Astrocyte (in vitro differentiated cells and primary cell): ENCODE data around the gene AZI2. TPM values are rescaled to one million over a fixed set of nuclear protein-coding genes. Genes with fewer than 3 reads are reported as not detected.

Experiments used
- DNase-seq: peaks from one replicate; pipeline ENCODE4 v3.0.0-alpha.2; 2010; ENCODE audit warnings: low read depth
- FAIRE-seq: peaks from 2 replicates; lab custom pipeline; 2011; peaks lifted over from hg19 to GRCh38; lab: Jason Lieb, UNC
- H2AFZ ChIP-seq: 2 replicates; pipeline ENCODE4 v1.6.0; 2012; ENCODE audit warnings: low read depth, low read length, inconsistent platforms
- H3K27ac ChIP-seq: 2 replicates; pipeline ENCODE4 v1.5.1; 2011; ENCODE audit warnings: low read depth, low read length, inconsistent platforms
- H3K27me3 ChIP-seq: 2 replicates; pipeline ENCODE4 v1.6.0; 2011; ENCODE audit warnings: low read length, inconsistent platforms; ENCODE audit not compliant: insufficient read depth
- H3K36me3 ChIP-seq: 2 replicates; pipeline ENCODE4 v1.5.1; 2011; ENCODE audit warnings: low read length, inconsistent platforms; ENCODE audit not compliant: insufficient read depth
- H3K4me1 ChIP-seq: 2 replicates; pipeline ENCODE4 v1.5.1; 2011; ENCODE audit warnings: low read length, inconsistent platforms; ENCODE audit not compliant: insufficient read depth
- H3K4me2 ChIP-seq: 2 replicates; pipeline ENCODE4 v1.6.0; 2012; ENCODE audit warnings: low read length, inconsistent platforms
- H3K4me3 ChIP-seq: 2 replicates; pipeline ENCODE4 v1.5.1; 2011; ENCODE audit warnings: low read depth, mild to moderate bottlenecking, low read length, inconsistent platforms; ENCODE audit not compliant: insufficient read depth
- H3K79me2 ChIP-seq: 2 replicates; pipeline ENCODE4 v1.6.0; 2012; ENCODE audit warnings: mild to moderate bottlenecking, low read length, inconsistent platforms; ENCODE audit not compliant: insufficient read depth
- H3K9ac ChIP-seq: 2 replicates; pipeline ENCODE4 v1.6.0; 2012; ENCODE audit warnings: mild to moderate bottlenecking, low read length, inconsistent platforms
- H3K9me3 ChIP-seq: 2 replicates; pipeline ENCODE4 v1.5.1; 2012; ENCODE audit warnings: low read depth, mild to moderate bottlenecking, low read length, inconsistent platforms; ENCODE audit not compliant: insufficient read depth
- H4K20me1 ChIP-seq: 2 replicates; pipeline ENCODE4 v1.6.0; 2012; ENCODE audit warnings: low read length, inconsistent platforms; ENCODE audit not compliant: insufficient read depth
- H3K27ac Mint-ChIP-seq: one replicate; pipeline ENCODE4 v1.8.0; 2021; ENCODE audit warnings: mild to moderate bottlenecking, mixed read lengths; ENCODE audit not compliant: unreplicated experiment
- H3K27me3 Mint-ChIP-seq: one replicate; pipeline ENCODE4 v1.8.0; 2021; ENCODE audit warnings: low read depth, mixed read lengths; ENCODE audit not compliant: unreplicated experiment
- H3K36me3 Mint-ChIP-seq: one replicate; pipeline ENCODE4 v1.8.0; 2021; ENCODE audit warnings: low read depth, mixed read lengths; ENCODE audit not compliant: unreplicated experiment
- H3K4me1 Mint-ChIP-seq: one replicate; pipeline ENCODE4 v1.8.0; 2021; ENCODE audit warnings: low read depth, mixed read lengths; ENCODE audit not compliant: unreplicated experiment
- H3K4me3 Mint-ChIP-seq: one replicate; pipeline ENCODE4 v1.8.0; 2021; ENCODE audit warnings: mild to moderate bottlenecking, moderate library complexity, mixed read lengths; ENCODE audit not compliant: unreplicated experiment
- H3K9me3 Mint-ChIP-seq: one replicate; pipeline ENCODE4 v1.8.0; 2021; ENCODE audit warnings: mild to moderate bottlenecking, mixed read lengths; ENCODE audit not compliant: unreplicated experiment
- CTCF ChIP-seq: IDR thresholded peaks from 2 replicates; pipeline ENCODE4 v1.5.1; 2011; ENCODE audit warnings: low read depth, mild to moderate bottlenecking, inconsistent platforms, low read length, moderate library complexity; ENCODE audit not compliant: insufficient read depth
- EZH2 ChIP-seq: IDR thresholded peaks from 2 replicates; pipeline ENCODE4 v1.6.1; 2012; ENCODE audit warnings: mild to moderate bottlenecking, low read length, inconsistent platforms; ENCODE audit not compliant: insufficient read depth
- total RNA-seq: library from RNA; stranded (reverse); gene quantifications from 2 replicates; pipeline ENCODE4 v1.2.1, GENCODE V29; 2021

The AZI2 gene
- total RNA-seq, 1 donor from 2014 or later: 99.1 TPM

GRCh38 chr3:28287046-28287445, 61.6 kb downstream of the AZI2 start:
- no peak overlapping the region for H3K4me3 Mint-ChIP-seq
- Histone ChIP-seq H3K9me3 (no peaks in the 10 kb centered on the region), H3K27ac (no peak overlapping the region), H3K4me3 (no peak overlapping the region), H3K79me2 (no peaks in the 10 kb centered on the region), H3K36me3 (no peaks in the 10 kb centered on the region), H3K9ac (no peak overlapping the region), H3K4me1 (no peaks in the 10 kb centered on the region), H3K27me3 (no peaks in the 10 kb centered on the region), H3K4me2 (no peak overlapping the region), H4K20me1 (peaks cover 5% of the 10 kb centered on the region), H2AFZ (no peak overlapping the region)
- DNase-seq: no peak
- H3K4me1 Mint-ChIP-seq: no peaks in the 10 kb centered on the region
- no peak overlapping the region for H3K27ac Mint-ChIP-seq
- peaks cover 2% of the 10 kb centered on the region for H3K9me3 Mint-ChIP-seq
- no peak for FAIRE-seq
- no peak for TF ChIP-seq CTCF
- TF ChIP-seq EZH2: no peak
- H3K27me3 Mint-ChIP-seq: no peaks in the 10 kb centered on the region
- no peaks in the 10 kb centered on the region for H3K36me3 Mint-ChIP-seq

GRCh38 chr3:28286595-28286994, 62.0 kb downstream of the AZI2 start:
- peak; percentile 5 for FAIRE-seq
- H3K27me3 Mint-ChIP-seq: no peaks in the 10 kb centered on the region

More at GRCh38 chr3:28286595-28286994, 62.0 kb downstream of the AZI2 start:
- Mint-ChIP-seq H3K9me3 (peaks cover 2% of the 10 kb centered on the region), H3K36me3 (no peaks in the 10 kb centered on the region), H3K4me1 (no peaks in the 10 kb centered on the region), H3K27ac (no peak overlapping the region), H3K4me3 (no peak overlapping the region)
- Histone ChIP-seq H3K79me2 (no peaks in the 10 kb centered on the region), H3K9me3 (no peaks in the 10 kb centered on the region), H3K27ac (no peak overlapping the region), H3K36me3 (no peaks in the 10 kb centered on the region), H2AFZ (no peak overlapping the region), H3K4me3 (no peak overlapping the region), H3K9ac (no peak overlapping the region), H4K20me1 (peaks cover 5% of the 10 kb centered on the region), H3K4me1 (no peaks in the 10 kb centered on the region), H3K27me3 (no peaks in the 10 kb centered on the region), H3K4me2 (no peak overlapping the region)
- TF ChIP-seq CTCF (peak; percentile 58), EZH2 (no peak)
- DNase-seq: peak; percentile 12
